ENCODE data around the gene RGS9BP. TPM values are rescaled to one million over a fixed set of nuclear protein-coding genes. Genes with fewer than 3 reads are reported as not detected.
"Not testable (repeated sequence)": the region's sequence is repeated elsewhere in the genome, so short reads cannot be mapped to it uniquely, and the experiment has no call there.

Gene RGS9BP
- total and polyA plus RNA-seq, 10 of the 15 experiments (the other 5 are each of a cell fraction or from before 2014, with no cell fraction given) = 0.01 to 0.10 (median 0.05) TPM; not detected in 6

GRCh38 chr19:32651729-32652140 lies 23.9 kb upstream of the RGS9BP start:
- Histone ChIP-seq H3K27me3 (replicated peaks in 1 of 2; ENCODE audit: control insufficient read depth in 2 of 2, insufficient read depth in 2 of 2, low read length in 1 of 2) (no peaks in the 10 kb centered on the region), H3K4me2 (ENCODE audit: control insufficient read depth, insufficient read depth) (no peak overlapping the region), H4K20me1 (ENCODE audit: control insufficient read depth, insufficient read depth) (no peaks in the 10 kb centered on the region), H2AFZ (ENCODE audit: control insufficient read depth, low read depth, low read length) (no peak overlapping the region), H3K4me1 (ENCODE audit: control insufficient read depth, insufficient read depth, low read length) (no peaks in the 10 kb centered on the region; the same call in 1 of the 2 replicates), H3K4me3 (no peak overlapping the region), H3K36me3 (ENCODE audit: control insufficient read depth in 2 of 2, insufficient read depth in 2 of 2, low read length in 1 of 2) (peaks cover 18 to 21% of the 10 kb centered on the region in 2 experiments), H3K79me2 (ENCODE audit: control insufficient read depth, insufficient read depth, low read length) (no peaks in the 10 kb centered on the region), H3K9me3 (replicated peaks; ENCODE audit: control insufficient read depth, insufficient read depth, low read length) (no peaks in the 10 kb centered on the region), H3K9ac (ENCODE audit: control insufficient read depth, insufficient read depth, low read length) (no peak overlapping the region), H3K27ac (ENCODE audit: control insufficient read depth, insufficient read depth) (no peak overlapping the region)
- FAIRE-seq (no peak), DNase-seq (ENCODE audit: low read depth, low spot score) (no peak), ATAC-seq (no peak)
- ChIA-PET RAD21 (ENCODE audit: unreplicated experiment) (no interaction called here), CTCF (no interaction called here), POLR2A (no interaction called here), SMC1A (ENCODE audit: uncharacterized antibody, unreplicated experiment) (no interaction called here)
- 80% methylated on average over 8 of the region's 8 CpGs for WGBS (ENCODE audit: insufficient coverage, insufficient replicate concordance, low lambda C conversion rate, missing lambda C conversion rate)
- no peak for TF ChIP-seq HDGF (IDR thresholded peaks at IDR 0.05)
- TF ChIP-seq RBBP5 (conservative IDR thresholded peaks at IDR 0.05) = no peak
- no peak for TF ChIP-seq POLR2A (IDR thresholded peaks at IDR 0.05; ENCODE audit: low read depth, low read length)
- no peak for TF ChIP-seq IRF3 (IDR thresholded peaks at IDR 0.05)
- no peak for TF ChIP-seq SUZ12 (IDR thresholded peaks at IDR 0.05; ENCODE audit: unreplicated experiment)
- no peak for TF ChIP-seq STAT3 (IDR thresholded peaks at IDR 0.05; ENCODE audit: low read depth, low read length)
- TF ChIP-seq BCL11A (IDR thresholded peaks at IDR 0.05; ENCODE audit: low read depth, low read length) = no peak
- TF ChIP-seq FOS (IDR thresholded peaks at IDR 0.05; ENCODE audit: borderline replicate concordance, extremely low read depth, insufficient read length) = no peak
- no peak for TF ChIP-seq BHLHE40 (IDR thresholded peaks at IDR 0.05; ENCODE audit: borderline replicate concordance in 1 of 2, low read depth in 2 of 2, low read length in 1 of 2)
- no peak for TF ChIP-seq KAT2A (conservative IDR thresholded peaks at IDR 0.05; ENCODE audit: control insufficient read depth, low read depth, low read length)
- no peak for TF ChIP-seq RFX5 (IDR thresholded peaks at IDR 0.05; ENCODE audit: low read depth, low read length)
- no peak for TF ChIP-seq RELA (IDR thresholded peaks at IDR 0.05; ENCODE audit: borderline replicate concordance, partially characterized antibody)
- no peak for TF ChIP-seq PKNOX1 (IDR thresholded peaks at IDR 0.05)
- no peak for TF ChIP-seq SMAD5 (IDR thresholded peaks at IDR 0.05; ENCODE audit: low read depth)
- no peak for TF ChIP-seq ETV6 (conservative IDR thresholded peaks at IDR 0.05 in 1 of 2, IDR thresholded peaks at IDR 0.05 in 1 of 2; ENCODE audit: borderline replicate concordance in 1 of 2, low read depth in 1 of 2)
- no peak for TF ChIP-seq CTCF (IDR thresholded peaks at IDR 0.05 in 2 of 3, conservative IDR thresholded peaks at IDR 0.05 in 1 of 3; ENCODE audit: control insufficient read depth in 2 of 3, extremely low read depth in 1 of 3, insufficient read depth in 1 of 3, low read depth in 3 of 3, low read length in 3 of 3)
- in situ Hi-C loops (cut with MboI) = no loop called here
- intact Hi-C loops (cut with micrococcal nuclease; ENCODE audit: unreplicated experiment) = no loop called here
- BruUV-seq (replicated peaks) = no TSS peak

GRCh38 chr19:32652331-32652730 lies 23.3 kb upstream of the RGS9BP start:
- H3K27ac ChIP-seq (ENCODE audit: control insufficient read depth, insufficient read depth); H3K4me2 ChIP-seq (ENCODE audit: control insufficient read depth, insufficient read depth); BruUV-seq (replicated peaks); FAIRE-seq; ATAC-seq; H3K9ac ChIP-seq (ENCODE audit: control insufficient read depth, insufficient read depth, low read length); SMC1A ChIA-PET (ENCODE audit: uncharacterized antibody, unreplicated experiment); H3K4me1 ChIP-seq (ENCODE audit: control insufficient read depth, insufficient read depth, low read length); POLR2A ChIA-PET; CTCF ChIA-PET; intact Hi-C loops (cut with micrococcal nuclease; ENCODE audit: unreplicated experiment); in situ Hi-C loops (cut with MboI); H3K4me3 ChIP-seq; H3K79me2 ChIP-seq (ENCODE audit: control insufficient read depth, insufficient read depth, low read length); H3K9me3 ChIP-seq (replicated peaks; ENCODE audit: control insufficient read depth, insufficient read depth, low read length); H2AFZ ChIP-seq (ENCODE audit: control insufficient read depth, low read depth, low read length); DNase-seq (ENCODE audit: low read depth, low spot score); RAD21 ChIA-PET (ENCODE audit: unreplicated experiment); H3K27me3 ChIP-seq (replicated peaks in 1 of 2; ENCODE audit: control insufficient read depth in 2 of 2, insufficient read depth in 2 of 2, low read length in 1 of 2); H4K20me1 ChIP-seq (ENCODE audit: control insufficient read depth, insufficient read depth): not testable (repeated sequence)
- 92% methylated on average over 13 of the region's 13 CpGs for WGBS (ENCODE audit: insufficient coverage, insufficient replicate concordance, low lambda C conversion rate, missing lambda C conversion rate)
- H3K36me3 ChIP-seq (ENCODE audit: control insufficient read depth in 2 of 2, insufficient read depth in 2 of 2, low read length in 1 of 2) = peaks cover 17% of the 10 kb centered on the region in 2 experiments
